KG1 (cell line): ENCODE measurements around the gene TOM1L2.
"Not testable (repeated sequence)": the region's sequence is repeated elsewhere in the genome, so short reads cannot be mapped to it uniquely, and the experiment has no call there.

Source experiments
- DNase-seq: peaks from one replicate; lab custom pipeline; 2025; lab: John Stamatoyannopoulos, UW

Gene TOM1L2

DNA sequence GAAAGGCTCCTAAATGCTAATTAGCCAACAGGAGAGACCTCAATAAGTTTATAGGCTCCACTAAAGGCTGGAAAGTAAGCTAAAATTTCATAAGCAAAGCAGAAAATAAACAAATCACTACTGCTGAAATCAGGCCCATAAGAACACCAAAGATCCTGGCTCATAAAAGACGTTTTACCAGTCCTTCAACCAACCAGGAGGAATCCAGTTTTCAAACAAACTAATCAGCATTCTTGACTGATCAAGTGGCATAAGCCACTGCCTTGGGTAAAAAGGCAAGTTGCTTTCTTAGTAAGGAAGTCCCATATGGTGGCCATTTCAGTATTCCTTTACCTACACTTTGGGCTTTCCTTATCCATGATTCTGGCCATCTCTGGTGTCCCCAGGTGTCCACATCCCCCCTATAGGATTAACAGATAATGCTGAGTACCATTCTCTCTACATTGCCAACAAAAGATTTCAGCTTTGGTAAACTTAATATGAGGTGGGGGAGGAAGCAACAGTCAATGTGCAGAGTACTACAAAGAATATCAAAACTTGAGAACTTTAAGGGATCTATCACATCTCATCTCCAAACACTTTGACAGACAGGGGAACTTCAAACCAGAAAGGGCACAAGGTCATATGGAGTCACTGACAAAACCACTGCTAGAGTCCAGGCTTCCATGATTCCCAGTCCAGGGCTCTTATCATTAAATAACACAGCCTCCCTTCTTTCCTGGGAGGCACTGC is 1.3 kb downstream of the TOM1L2 start:
- DNase-seq, result no peak

DNA sequence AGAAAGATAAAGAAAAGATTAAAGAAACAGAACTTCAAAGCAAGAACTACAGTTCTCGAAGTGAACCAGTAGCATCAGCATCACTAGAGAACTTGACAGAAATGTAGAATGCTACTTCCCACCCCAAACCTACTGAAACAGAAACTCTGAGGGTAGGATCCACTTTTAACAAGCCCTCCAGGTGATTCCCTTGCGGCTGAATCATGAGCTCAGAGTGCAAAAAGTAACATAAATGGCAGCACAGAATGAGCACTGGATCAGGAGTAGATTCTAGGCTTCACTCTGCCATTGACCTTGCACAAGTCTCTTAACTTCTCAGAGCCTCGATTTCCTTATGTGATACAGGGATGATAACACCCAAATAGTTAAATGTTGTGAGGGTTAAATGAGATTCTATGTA is 5.8 kb downstream of the TOM1L2 start:
- DNase-seq, result no peak

DNA sequence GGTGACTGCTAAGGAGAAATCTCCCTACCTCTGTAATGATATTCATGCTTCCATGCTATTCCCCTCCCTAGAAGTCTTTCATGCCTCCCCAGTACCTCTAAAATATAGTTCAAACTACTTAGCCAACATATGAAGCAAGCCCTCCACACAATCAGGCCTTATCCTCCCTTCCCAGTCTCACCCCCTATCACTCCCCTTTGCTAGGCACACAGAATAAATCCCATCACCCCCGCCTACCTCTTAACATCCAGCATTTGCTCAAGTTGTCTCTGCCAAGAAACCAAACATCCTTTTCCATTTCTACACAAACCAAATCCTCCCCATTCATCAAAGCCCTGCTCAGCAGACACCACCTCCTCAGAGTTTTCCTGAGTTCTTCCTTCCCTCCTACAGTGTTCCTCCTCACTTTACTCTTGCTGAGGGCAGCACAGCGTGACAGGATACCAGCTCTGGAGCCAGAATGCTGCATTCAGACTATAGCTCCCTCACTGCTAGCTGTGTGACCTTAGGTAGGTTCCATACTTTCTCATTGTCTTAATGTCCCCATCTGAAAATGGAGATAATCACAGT is 7.0 kb downstream of the TOM1L2 start:
- DNase-seq, result no peak

DNA sequence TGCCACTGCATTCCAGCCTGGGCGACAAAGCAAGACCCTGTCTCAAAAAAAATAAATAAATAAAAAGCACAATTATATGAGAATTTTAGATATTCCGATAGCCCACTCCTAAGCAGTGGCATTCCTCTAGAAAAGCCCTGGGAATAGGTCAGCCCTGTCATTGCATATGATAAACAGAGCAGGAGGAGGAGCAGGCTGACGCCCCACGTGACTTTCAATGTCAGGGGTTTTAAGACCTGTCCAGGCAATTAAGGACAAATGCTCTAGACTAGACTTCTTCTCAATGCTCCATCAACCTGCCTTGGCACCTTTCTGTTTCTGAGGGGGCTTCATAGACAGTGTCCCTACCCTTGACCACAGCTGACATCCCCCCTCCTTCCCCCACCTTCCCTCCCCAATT is 7.5 kb downstream of the TOM1L2 start:
- no peak for DNase-seq

DNA sequence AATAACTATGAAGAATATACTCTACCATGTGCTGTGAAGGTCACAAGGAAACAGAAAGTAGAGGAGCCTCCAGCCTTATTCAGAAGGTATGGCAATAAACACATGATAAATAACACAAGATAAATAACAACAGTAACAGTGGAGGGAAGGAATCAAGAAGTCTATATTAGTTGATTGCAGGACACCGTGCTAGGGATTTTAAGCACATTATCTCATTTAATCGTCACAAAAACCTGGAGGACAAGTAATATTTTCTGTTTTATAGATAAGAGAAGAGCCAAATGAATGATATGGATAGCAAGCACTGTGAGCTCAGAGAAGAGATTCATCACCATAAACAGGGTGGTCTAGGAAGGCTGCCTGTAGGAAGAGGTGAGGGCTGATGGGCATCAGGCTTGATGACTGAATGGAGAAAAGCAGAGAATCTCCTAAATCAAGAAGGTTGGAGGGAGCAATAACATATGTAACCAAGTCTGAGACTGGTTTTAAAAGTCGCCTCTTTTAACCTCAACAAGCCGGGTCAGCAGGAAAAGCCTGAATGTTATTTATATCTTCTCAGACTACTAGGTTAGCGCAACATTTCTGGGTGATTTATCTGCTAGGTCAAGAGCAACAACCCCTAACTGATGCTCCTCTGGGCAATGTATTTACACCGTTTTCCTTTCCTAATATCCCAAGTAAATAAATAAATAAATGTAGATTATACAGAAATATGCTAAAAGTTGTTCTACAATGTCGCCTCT is 8.3 kb downstream of the TOM1L2 start:
- no peak for DNase-seq

DNA sequence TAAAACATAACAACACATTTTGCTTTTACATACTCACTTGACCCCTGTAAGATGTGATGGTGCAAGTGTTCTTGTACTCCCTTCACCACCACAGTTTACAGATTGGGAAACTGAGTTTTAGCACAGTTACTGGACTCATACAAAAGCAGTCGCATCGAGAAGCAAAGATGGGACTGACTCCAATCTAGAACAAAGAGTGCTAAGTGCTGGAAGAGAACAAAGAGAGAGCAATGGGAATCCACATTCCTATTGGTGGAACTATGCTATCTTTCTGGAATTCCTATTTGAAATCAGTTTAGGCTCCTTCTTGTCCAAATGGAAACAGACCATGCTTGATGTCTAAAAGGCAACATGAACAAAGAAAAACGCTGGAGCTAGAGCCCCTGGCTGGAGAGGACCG is 9.1 kb downstream of the TOM1L2 start:
- DNase-seq, result no peak

DNA sequence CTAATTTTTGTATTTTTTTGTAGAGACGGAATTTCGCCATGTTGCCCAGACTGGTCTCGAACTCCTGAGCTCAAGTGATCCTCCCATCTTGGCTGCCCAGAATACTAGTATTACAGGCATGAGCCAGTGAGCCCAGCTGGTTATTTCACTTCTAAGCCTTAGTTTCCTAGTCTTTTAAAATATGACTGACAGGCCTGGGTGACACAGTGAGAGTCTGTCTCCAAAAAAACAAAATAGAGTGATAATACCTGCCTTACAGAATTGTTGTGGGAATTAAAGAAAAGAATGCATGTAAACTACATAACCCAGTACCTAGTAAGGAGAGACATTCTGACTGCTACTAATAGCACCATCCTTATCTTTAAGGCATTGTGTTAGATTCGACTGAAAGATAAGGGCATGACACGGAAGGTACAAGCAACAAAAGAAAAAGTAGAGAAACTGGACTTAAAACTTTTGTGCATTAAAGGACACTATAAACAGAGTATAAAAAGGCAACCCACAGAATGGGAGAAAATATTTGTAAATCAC is 11.6 kb downstream of the TOM1L2 start:
- DNase-seq, result no peak

DNA sequence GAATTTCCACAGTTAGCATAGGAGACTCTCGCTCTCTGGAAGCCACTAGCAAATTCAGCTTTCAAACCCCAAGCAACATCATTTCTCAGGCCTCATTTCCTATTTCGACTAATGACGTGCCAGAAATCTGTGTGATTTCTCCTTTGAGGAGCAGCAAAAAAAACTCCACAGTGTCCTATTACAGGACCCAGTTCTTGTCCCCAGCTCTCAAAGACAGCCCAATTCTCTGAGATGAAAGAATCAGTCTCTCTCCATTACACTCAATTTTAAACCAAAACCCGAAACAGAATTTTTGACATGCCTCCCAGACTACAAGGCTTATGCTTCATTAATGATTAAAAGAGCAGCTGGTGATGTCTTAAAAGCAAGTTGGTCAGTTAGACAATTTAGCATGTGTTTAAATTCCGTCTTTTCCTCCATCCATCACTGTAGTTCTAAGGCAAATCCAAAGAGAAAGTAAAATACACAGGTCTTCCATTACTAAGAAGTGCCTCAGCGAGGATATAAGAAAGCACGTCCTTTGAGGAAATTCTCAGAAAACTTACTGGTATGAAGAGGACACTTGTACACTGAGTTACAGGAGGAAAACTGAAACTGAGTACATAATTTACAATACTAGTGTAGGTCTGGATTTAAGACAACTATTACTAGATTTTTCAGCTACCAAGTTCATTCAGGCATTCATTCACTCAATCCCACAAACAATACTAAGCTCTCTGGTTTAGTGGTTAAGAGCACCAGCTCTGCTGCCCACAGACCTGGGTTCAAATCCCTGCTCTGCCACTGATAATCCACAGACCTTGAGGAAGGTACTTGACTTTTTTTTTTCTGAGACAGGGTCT is 12.5 kb downstream of the TOM1L2 start:
- DNase-seq, result no peak

DNA sequence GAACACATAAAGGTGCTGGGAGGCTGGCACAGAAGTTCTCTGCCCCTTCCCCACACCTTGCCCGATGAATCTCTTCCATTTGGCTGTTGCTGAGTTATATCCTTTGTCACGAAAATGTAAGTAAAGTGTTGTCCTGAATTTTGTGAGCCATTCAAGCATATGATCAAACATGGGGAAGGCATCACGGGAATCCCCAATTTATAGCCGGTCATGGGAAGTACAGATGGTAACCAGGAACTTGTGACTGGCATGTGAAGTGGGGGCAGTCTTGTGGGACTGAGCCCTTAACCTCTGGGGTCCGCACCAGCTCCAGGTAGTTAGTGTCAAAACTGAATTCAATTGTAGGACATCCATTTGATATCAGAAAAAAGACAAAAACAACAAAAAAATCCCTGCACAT is 13.2 kb downstream of the TOM1L2 start:
- DNase-seq, result no peak

DNA sequence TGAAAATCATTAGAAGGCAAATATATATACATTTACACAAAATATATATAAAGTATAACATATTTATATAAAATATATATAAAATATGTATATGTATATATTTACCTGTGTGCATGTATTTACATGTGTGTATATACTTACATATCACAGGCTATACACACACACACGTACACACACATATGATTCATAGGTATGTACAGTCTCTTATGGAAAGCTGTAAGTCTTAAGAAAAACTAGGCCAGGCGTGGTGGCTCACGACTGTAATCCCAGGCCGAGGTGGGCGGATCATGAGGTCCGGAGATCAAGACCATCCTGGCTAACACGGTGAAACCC is 14.7 kb downstream of the TOM1L2 start:
- no peak for DNase-seq

DNA sequence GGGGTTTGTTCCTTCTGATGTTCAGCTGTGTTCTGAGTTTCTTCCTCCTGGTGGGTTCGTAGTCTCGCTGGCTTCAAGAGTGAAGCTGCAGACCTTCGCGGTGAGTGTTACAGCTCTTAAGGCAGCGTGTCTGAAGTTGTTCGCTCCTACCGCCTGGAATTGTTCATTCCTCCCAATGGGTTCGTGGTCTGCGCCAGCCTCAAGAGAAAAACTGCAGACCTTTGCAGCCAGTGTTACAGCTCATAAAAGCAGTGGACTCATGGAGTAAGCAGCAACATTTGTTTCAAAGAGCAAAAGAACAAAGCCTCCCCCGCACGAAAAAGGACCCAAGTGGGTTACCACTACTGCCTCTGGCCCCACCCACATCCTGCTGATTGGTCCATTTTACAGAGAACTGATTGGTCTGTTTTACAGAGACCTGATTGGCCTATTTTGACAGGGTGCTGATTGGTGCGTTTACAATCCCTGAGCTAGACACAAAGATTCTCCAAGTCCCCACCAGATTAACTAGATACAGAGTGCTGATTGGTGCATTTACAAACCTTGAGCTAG is 16.3 kb downstream of the TOM1L2 start:
- not testable (repeated sequence) for DNase-seq

DNA sequence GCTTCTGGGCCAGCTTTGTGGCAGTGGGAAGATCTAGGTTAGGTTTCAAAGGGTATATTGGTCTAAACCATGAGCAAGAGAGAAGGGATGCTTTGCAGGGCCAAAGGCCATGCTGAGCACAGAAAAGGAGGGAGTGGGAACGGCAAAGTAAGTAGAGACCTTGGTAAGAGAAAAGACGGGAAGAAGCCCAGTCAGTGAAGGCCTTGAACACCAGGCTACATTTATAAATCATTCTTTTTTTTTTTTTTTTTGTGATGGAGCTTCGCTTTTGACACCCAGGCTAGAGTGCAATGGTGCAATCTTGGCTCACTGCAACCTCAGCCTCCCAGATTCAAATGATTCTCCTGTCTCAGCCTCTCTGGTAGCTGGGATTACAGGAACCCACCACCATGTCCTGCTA is 18.1 kb downstream of the TOM1L2 start:
- DNase-seq, result no peak

DNA sequence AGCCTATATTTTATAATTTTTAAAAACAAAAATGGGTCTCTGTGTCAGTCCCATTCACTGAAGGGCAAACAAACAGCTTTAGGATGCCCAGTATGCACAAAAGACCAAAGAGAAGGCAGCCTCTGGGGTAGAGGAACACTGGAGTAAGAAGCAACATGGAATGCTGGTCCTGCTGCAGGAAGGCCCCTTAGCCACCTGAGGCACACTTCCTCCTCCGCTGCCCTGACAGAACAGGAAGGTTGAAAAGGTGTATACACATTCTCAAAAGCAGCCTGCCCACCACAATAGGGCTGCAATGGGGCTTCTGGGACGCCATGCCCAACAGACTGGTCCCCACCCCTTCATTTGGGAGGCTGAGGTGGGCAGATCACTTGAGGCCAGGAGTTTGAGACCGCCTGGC is 19.5 kb downstream of the TOM1L2 start:
- no peak for DNase-seq

DNA sequence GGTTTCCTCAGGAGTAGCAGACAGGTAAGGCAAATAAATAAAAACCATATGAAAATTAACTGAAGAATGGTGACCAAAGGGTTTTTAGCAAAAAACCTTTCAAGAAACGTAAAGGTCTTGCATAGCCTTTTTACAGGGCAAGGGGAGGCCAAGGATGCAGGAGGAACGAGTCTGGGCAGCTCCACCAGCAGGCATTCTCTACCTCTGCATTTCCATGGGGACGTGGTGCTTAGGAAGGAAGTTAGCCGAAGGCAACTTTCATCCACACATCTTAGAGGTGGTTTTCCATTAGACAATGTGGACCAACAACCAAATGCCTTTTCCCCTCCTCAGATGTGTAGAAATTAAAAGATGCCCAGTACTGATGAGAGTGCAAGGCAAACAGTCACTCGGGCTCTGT is 20.7 kb downstream of the TOM1L2 start:
- DNase-seq, result no peak

DNA sequence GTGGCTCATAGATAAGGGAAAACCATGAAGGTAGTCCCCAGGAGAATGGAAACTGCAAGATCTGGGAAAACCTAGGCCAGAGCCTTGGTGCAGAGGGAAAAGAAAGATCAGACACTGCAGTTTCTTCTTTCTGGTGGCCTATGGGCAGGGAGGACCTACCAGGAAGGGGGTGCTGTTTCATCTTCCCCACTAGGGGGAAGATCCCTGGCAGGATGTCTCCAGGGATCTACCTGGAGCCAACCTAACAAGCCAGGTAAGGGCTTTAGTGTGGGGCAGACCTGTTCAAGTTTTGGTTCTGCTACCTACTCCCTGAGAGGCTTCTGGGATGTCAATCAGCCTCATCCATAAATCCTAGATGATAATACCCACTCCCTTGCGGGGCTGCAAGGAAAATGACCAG is 21.4 kb downstream of the TOM1L2 start:
- no peak for DNase-seq

DNA sequence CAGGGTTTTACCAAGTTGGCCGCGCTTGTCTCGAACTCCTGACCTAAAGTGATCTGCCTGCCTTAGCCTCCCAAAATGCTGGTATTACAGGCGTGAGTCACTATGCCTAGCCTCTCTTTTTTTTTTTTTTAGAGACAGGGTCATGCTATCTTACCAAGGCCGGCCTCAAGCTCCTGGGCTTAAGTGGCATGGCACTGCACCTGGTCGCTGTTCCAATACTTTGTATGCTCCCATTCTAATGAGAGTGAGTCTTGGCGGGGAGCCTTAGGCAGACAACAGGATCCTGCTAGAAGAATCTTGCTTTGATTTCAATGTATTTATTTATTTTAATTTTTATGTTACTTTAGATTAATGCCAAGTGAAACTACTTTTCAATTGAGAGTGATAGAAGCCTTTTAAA is 21.9 kb downstream of the TOM1L2 start:
- no peak for DNase-seq

DNA sequence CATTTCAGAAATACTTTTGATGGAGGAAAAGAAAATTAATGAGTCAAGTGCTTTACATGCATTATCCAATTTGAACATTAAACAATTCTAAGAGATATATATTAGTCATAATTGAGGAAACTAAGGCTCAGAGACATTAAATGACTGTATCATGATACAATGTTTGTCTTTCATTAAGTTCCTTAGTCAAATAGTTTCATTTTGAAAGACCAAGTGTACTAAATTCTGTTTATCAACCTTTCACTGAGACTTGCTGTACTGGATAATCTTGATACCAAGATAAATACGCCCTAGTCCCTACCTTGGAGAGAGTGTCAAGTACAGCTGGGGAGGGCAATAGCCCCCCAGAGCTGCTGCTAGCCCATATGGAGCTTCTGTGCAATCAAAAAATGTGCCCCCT is 24.2 kb downstream of the TOM1L2 start:
- no peak for DNase-seq

DNA sequence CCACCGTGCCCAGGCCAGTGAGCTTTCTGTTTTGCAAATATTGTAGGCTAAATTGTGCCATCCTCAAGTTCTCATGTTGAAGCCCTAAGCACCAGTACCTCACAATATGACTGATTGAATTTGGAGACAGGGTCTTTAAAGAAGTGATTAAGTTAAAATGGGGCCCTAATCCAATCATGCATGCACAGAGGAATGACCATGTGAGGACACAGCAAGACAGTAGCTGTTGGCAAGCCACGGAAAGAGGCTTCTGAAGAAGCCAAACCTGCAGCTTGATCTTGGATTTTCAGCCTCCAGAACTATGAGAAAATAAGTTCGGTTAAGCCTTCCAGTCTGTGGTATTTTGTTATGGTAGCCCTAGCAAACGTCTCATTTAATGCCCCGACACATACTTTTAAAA is 24.9 kb downstream of the TOM1L2 start:
- DNase-seq, result no peak

DNA sequence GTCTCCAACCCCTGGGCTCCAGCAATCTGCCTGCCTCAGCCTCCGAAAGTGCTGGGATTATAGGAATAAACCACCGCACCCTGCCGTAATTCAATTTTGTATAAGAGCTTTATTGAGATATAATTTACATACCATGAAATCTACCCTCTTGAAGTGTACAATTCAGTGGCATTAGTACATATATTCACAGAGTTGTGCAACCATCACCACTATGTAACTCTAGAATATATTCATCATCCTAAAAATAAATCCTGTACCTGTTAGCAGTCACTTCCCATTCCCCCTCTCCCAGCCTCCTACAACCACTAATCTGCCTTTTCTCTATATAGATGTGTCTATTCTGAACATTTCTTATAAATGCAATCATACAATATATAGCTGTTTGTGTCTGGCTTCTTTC is 26.1 kb downstream of the TOM1L2 start:
- DNase-seq, result no peak

DNA sequence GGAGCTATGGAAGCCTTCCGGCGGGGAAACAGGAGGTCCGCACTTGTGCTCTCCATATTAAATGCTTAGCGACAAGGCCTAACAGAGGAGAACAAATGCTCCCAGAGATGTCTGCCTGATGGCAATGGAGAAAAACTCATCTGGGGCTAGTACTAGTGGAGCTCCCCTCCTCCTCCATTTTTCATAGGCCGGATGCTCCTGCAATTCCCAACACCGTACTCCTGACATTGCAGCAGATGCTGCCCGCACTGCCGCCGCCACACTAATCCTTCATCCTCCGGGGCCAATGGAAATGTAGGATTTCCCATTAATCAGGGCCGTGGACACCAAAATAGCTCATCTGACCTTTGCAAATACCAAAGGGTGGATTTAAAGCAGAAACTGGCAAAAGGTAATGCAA is 27.5 kb downstream of the TOM1L2 start:
- no peak for DNase-seq

DNA sequence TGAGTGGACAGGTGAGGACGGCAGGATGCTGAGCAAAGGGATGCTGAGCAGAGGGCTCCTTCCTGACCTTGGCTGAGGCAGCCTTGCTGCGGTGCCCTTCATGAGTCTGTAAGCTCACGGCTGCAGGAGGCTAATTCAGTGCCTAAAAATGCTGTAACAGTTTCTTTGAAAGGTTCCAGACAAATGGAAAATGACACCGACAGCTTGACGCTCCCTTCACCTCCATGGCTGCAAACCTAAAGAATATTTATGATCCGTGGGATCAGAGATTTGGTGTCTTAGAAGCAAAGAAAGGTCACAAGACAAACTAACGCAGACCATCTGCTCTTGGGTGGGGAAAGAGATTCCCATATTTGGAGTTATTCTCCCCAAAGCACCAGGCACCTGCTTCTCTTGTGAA is 28.0 kb downstream of the TOM1L2 start:
- no peak for DNase-seq

DNA sequence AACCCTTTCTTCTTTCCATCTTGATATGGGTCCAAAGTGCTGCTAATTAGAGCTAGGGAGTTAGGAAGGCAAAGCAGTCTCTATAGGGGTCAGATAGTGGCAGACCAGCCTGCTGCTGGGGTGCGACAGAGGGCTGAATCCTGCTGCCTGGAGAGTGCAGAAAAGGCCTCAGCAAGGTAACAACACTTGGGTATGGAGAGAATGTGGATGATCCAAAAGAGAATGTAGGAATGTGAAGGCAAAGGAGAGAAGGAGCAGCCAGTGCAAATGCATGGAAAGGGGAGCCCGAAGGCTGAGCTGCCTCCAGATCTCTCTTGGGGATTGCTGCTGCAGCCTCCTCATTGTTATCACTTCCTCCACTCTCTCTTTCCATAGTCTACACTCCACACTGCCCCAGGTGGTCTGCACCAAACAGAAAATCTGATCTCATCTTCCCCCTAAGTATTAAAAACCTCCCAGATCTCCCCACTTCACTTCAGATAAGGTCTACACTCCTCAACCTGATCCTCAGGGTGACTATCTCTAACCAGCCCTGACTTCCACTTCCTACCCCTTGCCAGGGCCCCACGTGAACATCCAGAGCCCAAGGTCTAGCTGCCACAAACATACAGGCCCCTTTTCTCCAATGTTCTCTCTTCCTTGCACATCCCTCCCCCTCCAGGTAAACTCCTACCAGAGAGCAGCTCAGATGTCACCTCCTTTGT is 28.8 kb downstream of the TOM1L2 start:
- DNase-seq, result no peak
